ENCODE data around the gene TTLL4.

The TTLL4 gene

GRCh38 chr2:218716070-218716469 is 5.4 kb downstream of the TTLL4 start:
- no peak for DNase-seq

GRCh38 chr2:218717262-218717661 is 6.6 kb downstream of the TTLL4 start:
- no peak for DNase-seq

GRCh38 chr2:218718058-218718457 is 7.4 kb downstream of the TTLL4 start:
- no peak for DNase-seq

GRCh38 chr2:218719457-218719856 is 8.8 kb downstream of the TTLL4 start:
- DNase-seq = no peak

GRCh38 chr2:218720048-218721041 is 9.7 kb downstream of the TTLL4 start:
- DNase-seq = no peak

- DNase-seq = no peak
These were observed 10.9 kb downstream of the TTLL4 start for GRCh38 chr2:218721488-218721887.

GRCh38 chr2:218721934-218722333 is 11.3 kb downstream of the TTLL4 start:
- DNase-seq = no peak

- no peak for DNase-seq
These were observed 11.8 kb downstream of the TTLL4 start for GRCh38 chr2:218722419-218722818.

- no peak for DNase-seq
These were observed 12.5 kb downstream of the TTLL4 start for GRCh38 chr2:218722876-218723785.

- DNase-seq = no peak
These were observed 15.5 kb downstream of the TTLL4 start for GRCh38 chr2:218726004-218726574.

GRCh38 chr2:218727502-218728165 is 17.0 kb downstream of the TTLL4 start:
- no peak for DNase-seq

- no peak for DNase-seq
These were observed 19.0 kb downstream of the TTLL4 start for GRCh38 chr2:218729640-218730039.

- DNase-seq = no peak
These were observed 21.6 kb downstream of the TTLL4 start for GRCh38 chr2:218732052-218732760.

GRCh38 chr2:218732761-218733158 is 22.1 kb downstream of the TTLL4 start:
- DNase-seq = no peak

- no peak for DNase-seq
These were observed 22.8 kb downstream of the TTLL4 start for GRCh38 chr2:218733171-218734021.

- no peak for DNase-seq
These were observed 23.7 kb downstream of the TTLL4 start for GRCh38 chr2:218734190-218734975.

GRCh38 chr2:218736531-218736930 is 25.9 kb downstream of the TTLL4 start:
- no peak for DNase-seq

GRCh38 chr2:218743068-218743467 is 32.4 kb downstream of the TTLL4 start:
- no peak for DNase-seq

- DNase-seq = no peak
These were observed 34.0 kb downstream of the TTLL4 start for GRCh38 chr2:218744615-218745014.

- no peak for DNase-seq
These were observed 34.5 kb downstream of the TTLL4 start for GRCh38 chr2:218745160-218745558.

Data from NCI-H1694 (cell line).